ENCODE results near the gene COPZ2.

COPZ2 gene

GRCh38 chr17:47982645-47983390, 54.8 kb downstream of the COPZ2 start:
- DNase-seq = no peak

- DNase-seq = no peak
Measured at GRCh38 chr17:47982091-47982617, 55.4 kb downstream of the COPZ2 start.

- DNase-seq = no peak
Measured at GRCh38 chr17:47981462-47981861, 56.1 kb downstream of the COPZ2 start.

GRCh38 chr17:47980541-47980940, 57.1 kb downstream of the COPZ2 start:
- no peak for DNase-seq

- DNase-seq = peak; percentile 78
Measured at GRCh38 chr17:47978324-47978723, 59.3 kb downstream of the COPZ2 start.
